ENCODE data around the gene IFT57.

The IFT57 gene

DNA sequence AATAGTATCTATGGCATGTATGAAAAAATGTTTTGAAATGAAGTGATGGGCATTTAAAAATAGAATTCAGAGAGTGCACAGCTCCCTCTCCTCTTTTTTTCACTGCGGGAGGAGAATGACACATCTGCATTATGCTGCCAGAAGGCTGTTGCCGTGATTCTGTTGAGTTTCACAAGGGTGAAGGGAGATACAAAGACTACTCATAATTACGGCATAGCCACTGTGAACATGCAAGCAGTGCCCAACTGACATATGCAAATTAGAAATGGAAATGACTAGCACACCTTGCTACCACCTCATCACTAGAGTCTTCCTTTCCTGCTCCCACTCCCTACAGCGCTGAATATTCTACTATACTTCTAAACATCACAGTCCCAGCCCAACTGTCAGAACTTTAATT, 20.1 kb downstream of the IFT57 start:
- H3K4me3 ChIP-seq (ENCODE audit: low read depth, low read length): no peak overlapping the region
- no peak for DNase-seq (ENCODE audit: low read depth)
- in situ Hi-C loops (cut with HindIII; ENCODE audit: low sequenced_read_pairs): no loop called here
- TF ChIP-seq, protein P1, sequence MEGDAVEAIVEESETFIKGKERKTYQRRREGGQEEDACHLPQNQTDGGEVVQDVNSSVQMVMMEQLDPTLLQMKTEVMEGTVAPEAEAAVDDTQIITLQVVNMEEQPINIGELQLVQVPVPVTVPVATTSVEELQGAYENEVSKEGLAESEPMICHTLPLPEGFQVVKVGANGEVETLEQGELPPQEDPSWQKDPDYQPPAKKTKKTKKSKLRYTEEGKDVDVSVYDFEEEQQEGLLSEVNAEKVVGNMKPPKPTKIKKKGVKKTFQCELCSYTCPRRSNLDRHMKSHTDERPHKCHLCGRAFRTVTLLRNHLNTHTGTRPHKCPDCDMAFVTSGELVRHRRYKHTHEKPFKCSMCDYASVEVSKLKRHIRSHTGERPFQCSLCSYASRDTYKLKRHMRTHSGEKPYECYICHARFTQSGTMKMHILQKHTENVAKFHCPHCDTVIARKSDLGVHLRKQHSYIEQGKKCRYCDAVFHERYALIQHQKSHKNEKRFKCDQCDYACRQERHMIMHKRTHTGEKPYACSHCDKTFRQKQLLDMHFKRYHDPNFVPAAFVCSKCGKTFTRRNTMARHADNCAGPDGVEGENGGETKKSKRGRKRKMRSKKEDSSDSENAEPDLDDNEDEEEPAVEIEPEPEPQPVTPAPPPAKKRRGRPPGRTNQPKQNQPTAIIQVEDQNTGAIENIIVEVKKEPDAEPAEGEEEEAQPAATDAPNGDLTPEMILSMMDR (IDR thresholded peaks at IDR 0.05; ENCODE audit: low read depth, low read length, missing control alignments): no peak

DNA sequence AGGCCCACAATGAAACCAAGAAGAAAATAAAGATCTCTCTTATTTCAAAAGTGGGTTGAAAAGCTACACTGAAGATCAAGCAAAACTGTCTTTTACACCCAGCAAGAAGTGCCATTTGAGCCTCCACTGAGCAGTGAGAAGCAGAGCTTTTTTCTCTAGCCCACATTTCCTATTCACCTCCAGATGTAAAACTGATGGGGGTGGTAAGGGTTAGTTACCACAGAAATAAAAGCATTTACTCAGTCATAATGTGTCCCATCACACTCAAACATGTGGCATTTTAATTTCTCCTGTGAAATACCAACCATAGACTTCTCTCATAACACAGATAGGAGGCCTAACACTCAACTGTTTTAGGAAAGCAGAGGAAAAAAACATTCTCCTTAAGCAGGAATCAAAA, 21.0 kb downstream of the IFT57 start:
- in situ Hi-C loops (cut with HindIII; ENCODE audit: low sequenced_read_pairs): no loop called here
- no peak for DNase-seq (ENCODE audit: low read depth)
- TF ChIP-seq, protein P1 (IDR thresholded peaks at IDR 0.05; ENCODE audit: low read depth, low read length, missing control alignments): no peak
- H3K4me3 ChIP-seq (ENCODE audit: low read depth, low read length): no peak overlapping the region

DNA sequence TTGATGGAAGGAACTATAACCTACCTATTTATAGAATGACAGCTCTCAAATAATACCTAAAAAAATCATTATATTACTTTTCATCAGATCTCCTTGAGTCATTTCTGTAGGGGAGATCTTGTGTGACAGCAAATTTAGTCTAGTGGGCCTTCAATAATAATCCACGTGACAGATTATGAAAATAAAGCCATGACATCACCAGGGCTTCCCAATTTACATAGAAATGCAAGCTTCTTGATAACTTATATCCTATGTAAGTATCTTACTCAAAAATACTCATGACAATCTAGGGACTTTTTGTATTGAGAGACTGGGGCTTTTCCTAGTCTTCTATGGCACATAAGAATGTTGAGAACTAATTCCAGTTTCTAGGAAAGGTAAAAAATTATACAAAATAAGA, 21.6 kb downstream of the IFT57 start:
- in situ Hi-C loops (cut with HindIII; ENCODE audit: low sequenced_read_pairs): no loop called here
- TF ChIP-seq, protein P1 (IDR thresholded peaks at IDR 0.05; ENCODE audit: low read depth, low read length, missing control alignments): no peak
- no peak overlapping the region for H3K4me3 ChIP-seq (ENCODE audit: low read depth, low read length)
- DNase-seq (ENCODE audit: low read depth): no peak

DNA sequence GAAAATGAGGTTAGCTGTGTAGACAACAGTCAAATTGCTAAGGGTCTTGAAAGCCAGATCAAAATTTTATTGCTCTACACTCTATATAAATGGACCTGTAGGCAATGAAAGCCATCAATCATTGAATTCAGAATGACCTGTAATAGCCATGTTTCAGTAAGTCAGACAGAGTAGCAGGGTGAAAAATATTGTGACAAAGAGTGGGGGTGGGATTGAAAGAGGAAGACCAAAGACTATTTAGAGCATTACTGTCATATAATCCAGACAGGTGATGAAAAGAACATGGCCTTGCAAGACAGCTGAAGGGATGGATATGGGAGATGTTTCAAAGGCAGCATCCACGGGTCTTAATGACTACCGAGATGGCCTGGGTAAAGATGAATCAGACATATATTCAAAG, 22.2 kb downstream of the IFT57 start:
- in situ Hi-C loops (cut with HindIII; ENCODE audit: low sequenced_read_pairs): no loop called here
- no peak for DNase-seq (ENCODE audit: low read depth)
- no peak overlapping the region for H3K4me3 ChIP-seq (ENCODE audit: low read depth, low read length)
- TF ChIP-seq, protein P1 (IDR thresholded peaks at IDR 0.05; ENCODE audit: low read depth, low read length, missing control alignments): no peak

DNA sequence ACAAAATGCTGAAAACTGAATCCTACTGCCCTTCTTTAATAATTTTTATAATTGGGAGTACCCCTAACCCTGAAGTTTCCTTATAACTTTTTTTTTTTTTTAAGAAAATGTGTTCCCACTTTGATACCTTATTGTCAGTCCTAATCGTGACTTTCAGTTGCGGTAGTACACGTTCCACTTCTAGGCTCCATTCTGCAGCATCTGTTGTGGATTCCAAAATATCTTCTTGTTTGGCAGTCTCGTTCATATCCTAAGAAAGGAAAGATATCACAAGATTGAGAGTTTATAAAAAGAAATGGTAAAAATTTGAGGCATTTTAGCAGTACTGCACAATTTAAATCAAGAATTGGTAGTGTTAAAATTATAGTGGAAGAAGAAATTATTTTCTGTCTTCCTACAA, 30.8 kb downstream of the IFT57 start:
- H3K4me3 ChIP-seq (ENCODE audit: low read depth, low read length): no peak overlapping the region
- DNase-seq (ENCODE audit: low read depth): no peak
- in situ Hi-C loops (cut with HindIII; ENCODE audit: low sequenced_read_pairs): no loop called here

DNA sequence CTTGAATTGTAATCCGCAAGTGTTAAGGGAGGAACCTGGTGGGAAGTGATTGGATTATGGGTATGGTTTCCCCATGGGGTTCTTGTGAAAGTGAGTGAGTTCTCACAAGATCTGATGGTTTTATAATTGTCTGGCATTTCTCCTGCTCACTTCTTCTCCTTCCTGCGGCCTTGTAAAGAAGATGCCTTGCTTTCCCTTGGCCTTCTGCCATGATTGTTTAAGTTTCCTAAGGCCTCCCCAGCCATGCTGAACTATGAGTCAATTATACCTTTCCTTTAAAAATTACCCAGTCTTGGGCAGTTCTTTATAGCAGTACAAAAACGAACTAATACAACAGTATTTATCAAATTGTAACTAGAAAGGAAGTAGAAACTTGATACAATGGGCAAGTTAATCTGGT, 31.9 kb downstream of the IFT57 start:
- no peak overlapping the region for H3K4me3 ChIP-seq (ENCODE audit: low read depth, low read length)
- no peak for DNase-seq (ENCODE audit: low read depth)
- TF ChIP-seq, protein P1 (IDR thresholded peaks at IDR 0.05; ENCODE audit: low read depth, low read length, missing control alignments): no peak
- in situ Hi-C loops (cut with HindIII; ENCODE audit: low sequenced_read_pairs): no loop called here

More for the DNA sequence above, 30.8 kb downstream of the IFT57 start:
- TF ChIP-seq, protein P1 (IDR thresholded peaks at IDR 0.05; ENCODE audit: low read depth, low read length, missing control alignments): no peak

DNA sequence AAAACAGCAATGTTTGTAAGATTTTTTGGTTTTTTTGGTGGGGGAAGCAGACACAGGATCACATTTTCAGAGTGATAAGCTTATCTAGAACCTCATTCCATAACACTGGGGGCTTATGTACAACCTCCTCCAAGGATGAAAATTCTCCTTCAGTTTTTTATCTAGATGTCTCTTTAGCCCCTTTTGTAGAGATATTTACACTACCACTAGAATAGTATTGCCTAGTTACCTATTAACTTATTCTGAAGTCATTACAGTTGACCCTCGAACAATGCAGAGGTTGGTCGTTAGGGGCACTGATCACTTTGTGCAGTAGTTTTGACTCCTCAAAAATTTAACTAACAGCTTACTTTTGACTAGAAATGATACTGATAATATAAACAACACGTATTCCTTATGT, 32.8 kb downstream of the IFT57 start:
- TF ChIP-seq, protein P1 (IDR thresholded peaks at IDR 0.05; ENCODE audit: low read depth, low read length, missing control alignments): no peak
- in situ Hi-C loops (cut with HindIII; ENCODE audit: low sequenced_read_pairs): no loop called here
- no peak for DNase-seq (ENCODE audit: low read depth)
- H3K4me3 ChIP-seq (ENCODE audit: low read depth, low read length): no peak overlapping the region
